BE2C (cell line): ENCODE data around the gene TOR2A.

Source experiments
- DNase-seq: peaks from one replicate; pipeline ENCODE4 v3.0.0-alpha.2; 2020
- H3K27me3 ChIP-seq: fragments of 250-450 bp; sonication (Bioruptor Pico); 2 replicates; pipeline ENCODE4 v1.5.1; 2020; ENCODE audit warnings: mild to moderate bottlenecking
- H3K36me3 ChIP-seq: fragments of 250-450 bp; sonication (Bioruptor Pico); 2 replicates; pipeline ENCODE4 v1.5.1; 2020; ENCODE audit warnings: mild to moderate bottlenecking
- H3K4me1 ChIP-seq: fragments of 250-450 bp; sonication (Bioruptor Pico); 2 replicates; pipeline ENCODE4 v1.5.1; 2020
- H3K4me3 ChIP-seq: 2 replicates; pipeline ENCODE4 v1.5.1; 2011; ENCODE audit warnings: low read depth, low read length
- H3K9me3 ChIP-seq: fragments of 250-450 bp; sonication (Bioruptor Pico); 2 replicates; pipeline ENCODE4 v1.5.1; 2020
- TF ChIP-seq, protein P1 (sequence below): IDR thresholded peaks from 2 replicates; pipeline ENCODE4 v1.5.1; 2012; ENCODE audit warnings: mild to moderate bottlenecking, low read depth, low read length

The TOR2A gene

DNA sequence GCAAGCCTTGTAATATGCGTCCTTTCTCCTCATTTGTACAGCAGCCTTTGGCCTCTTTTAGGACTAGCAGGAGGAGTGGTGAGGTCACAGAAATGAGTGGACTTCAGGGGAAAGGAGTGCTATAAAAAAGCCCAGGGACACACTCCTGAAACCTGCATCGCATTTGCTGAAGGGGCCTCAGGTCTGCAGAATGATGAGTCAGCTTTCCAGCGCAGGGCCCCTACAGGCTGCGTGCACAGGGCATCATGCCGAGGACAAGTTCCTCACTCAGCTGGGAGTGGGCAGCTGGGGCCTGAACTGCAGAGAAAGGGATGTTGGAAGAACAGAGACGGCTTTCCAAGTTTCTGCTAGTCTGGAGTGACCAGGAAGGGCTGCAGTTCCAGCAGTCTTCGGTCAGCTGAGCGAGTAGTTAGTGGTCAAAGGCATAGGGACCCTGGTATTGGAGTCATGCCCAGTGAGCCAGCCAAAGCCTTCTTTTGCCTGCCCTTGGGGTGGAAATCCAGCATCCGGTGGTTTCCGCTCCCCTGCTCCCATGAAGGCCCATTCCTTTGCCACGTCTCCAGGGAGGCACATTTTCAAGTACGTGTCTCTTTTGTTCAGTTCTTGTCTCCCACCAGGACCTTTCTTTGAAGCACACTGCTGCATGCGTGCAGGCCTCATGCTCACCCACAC lies 45.6 kb downstream of the TOR2A start:
- H3K4me1 ChIP-seq: no peaks in the 10 kb centered on the region
- H3K4me3 ChIP-seq: no peak overlapping the region
- H3K27me3 ChIP-seq: no peaks in the 10 kb centered on the region
- no peaks in the 10 kb centered on the region for H3K9me3 ChIP-seq
- H3K36me3 ChIP-seq: peaks cover 34% of the 10 kb centered on the region
- TF ChIP-seq, protein P1, sequence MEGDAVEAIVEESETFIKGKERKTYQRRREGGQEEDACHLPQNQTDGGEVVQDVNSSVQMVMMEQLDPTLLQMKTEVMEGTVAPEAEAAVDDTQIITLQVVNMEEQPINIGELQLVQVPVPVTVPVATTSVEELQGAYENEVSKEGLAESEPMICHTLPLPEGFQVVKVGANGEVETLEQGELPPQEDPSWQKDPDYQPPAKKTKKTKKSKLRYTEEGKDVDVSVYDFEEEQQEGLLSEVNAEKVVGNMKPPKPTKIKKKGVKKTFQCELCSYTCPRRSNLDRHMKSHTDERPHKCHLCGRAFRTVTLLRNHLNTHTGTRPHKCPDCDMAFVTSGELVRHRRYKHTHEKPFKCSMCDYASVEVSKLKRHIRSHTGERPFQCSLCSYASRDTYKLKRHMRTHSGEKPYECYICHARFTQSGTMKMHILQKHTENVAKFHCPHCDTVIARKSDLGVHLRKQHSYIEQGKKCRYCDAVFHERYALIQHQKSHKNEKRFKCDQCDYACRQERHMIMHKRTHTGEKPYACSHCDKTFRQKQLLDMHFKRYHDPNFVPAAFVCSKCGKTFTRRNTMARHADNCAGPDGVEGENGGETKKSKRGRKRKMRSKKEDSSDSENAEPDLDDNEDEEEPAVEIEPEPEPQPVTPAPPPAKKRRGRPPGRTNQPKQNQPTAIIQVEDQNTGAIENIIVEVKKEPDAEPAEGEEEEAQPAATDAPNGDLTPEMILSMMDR: no peak
- no peak for DNase-seq

DNA sequence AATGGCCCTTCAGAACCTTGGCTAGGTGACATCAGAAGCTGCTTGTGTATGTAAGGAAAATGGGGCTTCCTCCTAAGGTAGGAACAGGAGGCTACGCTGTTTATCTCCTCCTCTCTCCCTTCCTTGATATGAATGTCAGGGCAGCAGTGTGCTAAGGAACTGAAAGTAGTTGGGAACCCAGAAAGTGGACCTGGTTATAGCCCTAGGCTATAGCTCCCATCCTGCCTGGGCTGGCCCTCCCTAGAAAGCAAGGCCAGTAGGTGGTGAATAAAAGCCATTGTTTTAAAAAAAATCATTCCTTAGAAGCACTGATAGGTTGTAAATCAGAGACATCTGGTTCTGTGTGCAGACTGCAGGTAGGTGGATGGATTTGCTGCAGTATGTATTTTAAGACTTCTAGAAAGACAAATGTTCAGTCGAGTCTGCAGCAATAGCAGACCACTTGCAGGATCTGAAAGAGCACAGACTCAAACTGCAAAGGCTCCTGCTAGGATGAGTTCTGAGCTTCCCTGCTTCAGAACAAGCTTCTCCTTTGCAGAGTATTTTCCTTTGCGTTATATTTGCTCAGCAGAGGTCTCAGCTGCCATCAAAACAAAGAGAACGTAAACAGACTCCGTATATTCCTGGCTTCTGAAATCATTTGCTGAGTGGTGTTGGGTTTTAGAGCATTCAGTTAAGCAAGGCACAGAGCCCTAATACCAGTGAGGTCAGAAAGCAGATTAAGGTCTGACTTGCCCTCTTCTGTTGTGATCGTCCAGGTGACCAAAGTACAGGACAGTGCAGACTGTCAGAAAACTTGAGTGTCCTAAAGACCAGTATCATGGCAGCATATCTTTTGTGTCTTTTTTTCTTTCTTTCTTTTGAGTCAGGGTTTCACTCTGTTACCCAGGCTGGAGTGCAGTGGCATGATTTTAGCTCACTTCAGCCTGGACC lies 48.4 kb downstream of the TOR2A start:
- no peaks in the 10 kb centered on the region for H3K27me3 ChIP-seq
- TF ChIP-seq, protein P1: no peak
- no peaks in the 10 kb centered on the region for H3K9me3 ChIP-seq
- H3K4me1 ChIP-seq: no peaks in the 10 kb centered on the region
- H3K36me3 ChIP-seq: peaks cover 52% of the 10 kb centered on the region
- no peak overlapping the region for H3K4me3 ChIP-seq
- DNase-seq: no peak

DNA sequence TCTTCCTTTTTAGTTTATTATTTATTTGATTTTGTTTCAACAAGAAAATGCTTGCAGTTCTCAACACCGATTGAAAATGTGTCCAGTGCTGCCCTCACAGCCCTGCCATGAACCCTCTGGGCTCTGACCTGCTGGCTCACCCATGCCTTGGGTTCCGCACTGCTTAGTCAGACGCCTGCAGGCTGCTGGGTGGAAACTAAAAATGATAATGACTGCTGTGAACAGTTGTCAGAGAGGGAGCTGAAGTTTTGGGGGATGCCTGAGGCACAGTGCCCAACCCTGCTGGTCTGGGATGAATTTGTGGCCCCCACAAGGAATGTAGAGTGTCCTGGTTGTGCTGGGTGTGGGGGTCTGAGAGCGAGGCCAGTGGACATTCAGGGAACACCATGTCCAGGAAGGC lies 50.5 kb downstream of the TOR2A start:
- Histone ChIP-seq H3K4me3 (no peak overlapping the region), H3K36me3 (peaks cover 50% of the 10 kb centered on the region), H3K9me3 (no peaks in the 10 kb centered on the region), H3K4me1 (no peaks in the 10 kb centered on the region), H3K27me3 (no peaks in the 10 kb centered on the region)
- DNase-seq: no peak
- TF ChIP-seq, protein P1: no peak

DNA sequence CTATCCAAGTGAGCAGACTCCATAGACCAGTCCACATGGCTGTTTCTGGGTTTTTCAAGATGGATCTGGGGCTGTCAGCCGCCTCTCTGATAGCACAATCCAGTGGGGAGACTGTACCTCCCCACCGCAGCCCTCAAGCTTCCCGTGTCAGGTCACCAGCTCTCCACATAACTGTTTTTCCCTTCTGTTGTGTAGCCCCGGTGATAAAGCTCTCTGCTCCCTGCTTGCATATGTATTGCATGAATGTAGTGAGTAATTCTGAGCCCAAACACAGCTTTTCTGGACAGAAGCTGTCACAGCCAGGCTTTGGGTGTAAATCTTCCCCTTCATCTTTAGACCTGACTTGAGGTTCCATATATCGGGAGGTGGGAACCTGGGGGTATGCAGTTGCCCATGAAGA lies 51.4 kb downstream of the TOR2A start:
- no peak for DNase-seq
- TF ChIP-seq, protein P1: no peak
- Histone ChIP-seq H3K27me3 (no peaks in the 10 kb centered on the region), H3K4me1 (no peaks in the 10 kb centered on the region), H3K4me3 (no peak overlapping the region), H3K9me3 (no peaks in the 10 kb centered on the region), H3K36me3 (peaks cover 49% of the 10 kb centered on the region)

DNA sequence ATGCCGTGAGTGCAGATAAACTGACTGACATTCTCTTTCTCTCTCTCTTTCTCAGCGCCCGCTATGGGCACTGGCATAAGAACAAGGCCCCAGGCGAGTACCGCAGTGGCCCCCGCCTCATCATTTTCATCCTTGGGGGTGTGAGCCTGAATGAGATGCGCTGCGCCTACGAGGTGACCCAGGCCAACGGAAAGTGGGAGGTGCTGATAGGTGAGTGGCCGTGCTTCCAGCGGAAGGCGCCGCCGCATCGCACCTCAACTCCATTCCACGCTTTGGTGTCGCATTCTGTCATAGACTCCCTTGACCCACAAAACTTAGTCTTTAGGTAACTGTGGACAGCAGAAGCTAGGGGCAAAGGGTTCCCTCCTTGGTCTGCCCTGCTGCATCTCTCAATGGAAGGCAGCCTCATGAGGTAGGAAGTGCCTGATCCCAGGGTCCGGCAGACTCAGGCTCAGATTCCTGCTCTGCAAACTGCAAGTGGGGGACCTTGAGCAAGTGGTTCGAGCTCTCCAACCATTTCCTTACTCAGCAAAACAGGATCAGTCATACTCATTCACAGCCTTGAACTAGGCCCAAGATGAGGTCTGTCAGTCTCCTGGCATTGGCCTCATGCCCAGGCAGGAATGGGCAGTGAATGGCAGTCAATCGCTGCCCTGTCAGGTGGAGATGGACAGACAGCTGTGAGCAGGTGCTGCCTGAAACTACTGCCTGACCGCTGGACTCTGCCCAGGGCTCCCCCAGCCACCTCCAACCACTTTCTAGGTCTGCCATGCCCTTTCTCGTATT lies 52.5 kb downstream of the TOR2A start:
- DNase-seq: no peak
- Histone ChIP-seq H3K4me3 (no peak overlapping the region), H3K27me3 (no peaks in the 10 kb centered on the region), H3K9me3 (no peaks in the 10 kb centered on the region), H3K4me1 (no peaks in the 10 kb centered on the region), H3K36me3 (peaks cover 48% of the 10 kb centered on the region)
- TF ChIP-seq, protein P1: no peak
